B cell (primary cell): ENCODE results near the gene RINL. TPM values are rescaled to one million over a fixed set of nuclear protein-coding genes. Genes with fewer than 3 reads are reported as not detected.

ENCODE experiments used
- ATAC-seq: fragments of 200-7000 bp; cut with Tn5 transposase; one replicate; pipeline ENCODE4 v1.10.0; 2021; ENCODE audit warnings: low read depth, mild to moderate bottlenecking, moderate number of reproducible peaks, moderate library complexity
- CTCF ChIA-PET: fragments of 350-600 bp; sonication (Branson Sonifier 250); formaldehyde crosslinking; loops from one replicate; lab custom pipeline; 2021; ENCODE audit warnings: antibody characterized with exemption, inconsistent platforms; lab: Charles Lee
- POLR2A ChIA-PET: fragments of 350-600 bp; sonication (Branson Sonifier 250); formaldehyde crosslinking; loops from one replicate; lab custom pipeline; 2021; ENCODE audit warnings: antibody characterized with exemption; lab: Charles Lee
- DNase-seq: peaks from one replicate; pipeline ENCODE4 v3.0.0; 2013
- H2AFZ ChIP-seq: 2 replicates; pipeline ENCODE4 v1.6.1; 2012; ENCODE audit warnings: mild to moderate bottlenecking, low read depth, low read length; ENCODE audit not compliant: insufficient read depth, poor library complexity, severe bottlenecking
- H3K27ac ChIP-seq, 2 donors: 1 replicate in 1 of 2; 2 replicates in 1 of 2; pipeline ENCODE4 v1.5.1; 2012 to 2013; ENCODE audit warnings: low read length in 2 of 2, mild to moderate bottlenecking in 2 of 2, moderate library complexity in 1 of 2
- H3K27me3 ChIP-seq, 4 experiments: fragments of 200-600 bp in 1 of 4; sonication (generic) in 1 of 4; replicated peaks in 1 of 4; 1 replicate in 2 of 4; 2 replicates in 2 of 4; pipeline versions ENCODE4 v1.6.1 to v1.7.0; 2013 to 2016; ENCODE audit warnings: low read length in 3 of 4, mild to moderate bottlenecking in 2 of 4, mixed read lengths in 1 of 4, moderate library complexity in 1 of 4; ENCODE audit not compliant: insufficient read depth in 4 of 4, control insufficient read depth in 3 of 4; ENCODE audit errors: control extremely low read depth in 1 of 4
- H3K36me3 ChIP-seq, 2 experiments: replicated peaks in 1 of 2; 1 replicate in 1 of 2; 2 replicates in 1 of 2; pipeline versions ENCODE4 v1.6.1 to v1.7.1; 2013; ENCODE audit warnings: low read length in 1 of 2; ENCODE audit not compliant: insufficient read depth in 2 of 2, control insufficient read depth in 1 of 2; ENCODE audit errors: control extremely low read depth in 1 of 2, extremely low read depth in 1 of 2
- H3K4me1 ChIP-seq, 2 donors: fragments of 200-600 bp in 1 of 2; sonication (generic) in 1 of 2; 1 replicate in 1 of 2; 2 replicates in 1 of 2; pipeline versions ENCODE4 v1.5.1 to v1.6.1; 2013 to 2017; ENCODE audit warnings: low read length in 2 of 2; ENCODE audit not compliant: control insufficient read depth in 2 of 2, insufficient read depth in 2 of 2
- H3K4me2 ChIP-seq: replicated peaks from 2 replicates; pipeline ENCODE3; 2012; ENCODE audit warnings: mild to moderate bottlenecking, low read depth, low read length; ENCODE audit not compliant: poor library complexity, severe bottlenecking
- H3K4me3 ChIP-seq, 5 experiments: fragments of 200-600 bp in 1 of 5; sonication (generic) in 1 of 5; 1 replicate in 3 of 5; 2 replicates in 2 of 5; pipeline versions ENCODE4 v1.5.1 to v1.7.0; 2011 to 2016; ENCODE audit warnings: low read length in 4 of 5, mild to moderate bottlenecking in 4 of 5, low read depth in 2 of 5, control low read depth in 1 of 5, moderate library complexity in 1 of 5; ENCODE audit not compliant: insufficient read depth in 1 of 5; ENCODE audit errors: control extremely low read depth in 1 of 5, extremely low read depth in 1 of 5
- H3K79me2 ChIP-seq: fragments of 200-600 bp; sonication (generic); one replicate; pipeline ENCODE4 v1.6.0; 2016; ENCODE audit warnings: low read length; ENCODE audit not compliant: control insufficient read depth, insufficient read depth
- H3K9ac ChIP-seq: fragments of 200-600 bp; sonication (generic); 2 replicates; pipeline ENCODE4 v1.6.1; 2017; ENCODE audit warnings: mild to moderate bottlenecking, low read length, moderate library complexity
- H3K9me3 ChIP-seq, 3 donors: one replicate each; pipeline versions ENCODE4 v1.6.1 to v1.7.1; 2013; ENCODE audit warnings: low read length in 2 of 3; ENCODE audit not compliant: control insufficient read depth in 2 of 3, insufficient read depth in 1 of 3; ENCODE audit errors: control extremely low read depth in 1 of 3
- H4K20me1 ChIP-seq: 2 replicates; pipeline ENCODE4 v1.6.0; 2012; ENCODE audit warnings: mild to moderate bottlenecking, low read length; ENCODE audit not compliant: insufficient read depth, control insufficient read depth, poor library complexity, severe bottlenecking
- H3K27ac Mint-ChIP-seq: one replicate; pipeline ENCODE4 v1.8.0; 2021; ENCODE audit warnings: mixed read lengths
- H3K27me3 Mint-ChIP-seq: one replicate; pipeline ENCODE4 v1.8.0; 2021; ENCODE audit warnings: mixed read lengths
- H3K4me1 Mint-ChIP-seq: one replicate; pipeline ENCODE4 v1.8.0; 2021; ENCODE audit warnings: mixed read lengths
- H3K4me3 Mint-ChIP-seq: one replicate; pipeline ENCODE4 v1.8.0; 2021; ENCODE audit warnings: mixed read lengths
- H3K9me3 Mint-ChIP-seq: one replicate; pipeline ENCODE4 v1.8.0; 2022; ENCODE audit warnings: mixed read lengths; ENCODE audit not compliant: insufficient read depth
- CTCF ChIP-seq: fragments of 200-600 bp; IDR thresholded peaks from one replicate; pipeline ENCODE4 v1.8.0; 2022; ENCODE audit warnings: antibody characterized with exemption, mild to moderate bottlenecking
- EZH2 ChIP-seq: IDR thresholded peaks from 2 replicates; pipeline ENCODE4 v1.6.1; 2012; ENCODE audit warnings: borderline replicate concordance, low read depth, mild to moderate bottlenecking, moderate library complexity, low read length; ENCODE audit not compliant: insufficient read depth, poor library complexity, severe bottlenecking
- WGBS: methylation state at CpG from one replicate; pipeline ENCODE4 v1.1.5; 2013; ENCODE audit warnings: missing lambda C conversion rate; ENCODE audit not compliant: insufficient coverage; 5-methylcytosine and 5-hydroxymethylcytosine counted together
- intact Hi-C: fragments of 100-400 bp; cut with micrococcal nuclease; formaldehyde crosslinking; loops from one replicate; pipeline ENCODE4 v1.10.0; 2022
- polyA plus RNA-seq: library from polyadenylated mRNA; depleted of rRNA; stranded (reverse); fragments of >200 nt; gene quantifications from 2 replicates; pipeline ENCODE4 v1.2.3, GENCODE V29; 2012
- total RNA-seq, 2 donors: library from RNA; stranded (reverse); fragments of 120-200 nt in 1 of 2; gene quantifications; 1 replicate in 1 of 2; 2 replicates in 1 of 2; pipeline versions ENCODE4 v1.2.3 to v1.2.4, GENCODE V29; 2013 to 2022

The RINL gene
- total and polyA plus RNA-seq, 2 donors (not counting 1 experiment from before 2014, with no cell fraction given): 67.0 to 113 TPM

- no peak overlapping the region for H3K27ac ChIP-seq
- H3K4me2 ChIP-seq: no peak overlapping the region
- no peak for TF ChIP-seq CTCF
- no peak for TF ChIP-seq EZH2
- no peaks in the 10 kb centered on the region for H3K27me3 ChIP-seq
- intact Hi-C loops: loop anchor here (5.0 kb wide), 1 partner anchor 102 kb away; no protein-coding TSS in a partner anchor
- H3K36me3 ChIP-seq: peaks cover 11 to 39% of the 10 kb centered on the region in 2 experiments
- WGBS: no CpG with 5 or more reads among the region's 4 CpGs
- peaks cover 10 to 18% of the 10 kb centered on the region in 2 donors for H3K4me1 ChIP-seq
- ATAC-seq (no peak), DNase-seq (no peak)
- no peak overlapping the region for H2AFZ ChIP-seq
- no peak overlapping the region for H3K9ac ChIP-seq
- no peak overlapping the region for H3K4me3 ChIP-seq
- Mint-ChIP-seq H3K27ac (no peak overlapping the region), H3K4me3 (no peak overlapping the region), H3K4me1 (peaks cover 23% of the 10 kb centered on the region), H3K27me3 (no peaks in the 10 kb centered on the region), H3K9me3 (no peaks in the 10 kb centered on the region)
- H3K79me2 ChIP-seq: peaks cover 38% of the 10 kb centered on the region
- H3K9me3 ChIP-seq: no peaks in the 10 kb centered on the region
- ChIA-PET CTCF (interaction anchor here (1.1 to 2.8 kb wide), 3 partner anchors 34 to 53 kb away, joined by 3 to 11 read pairs (median 7); no protein-coding TSS in a partner anchor), POLR2A (interaction anchor here (1.0 kb wide), 1 partner anchor 30 kb away, joined by 3 read pairs; no protein-coding TSS in a partner anchor)
- peaks cover 27% of the 10 kb centered on the region for H4K20me1 ChIP-seq
These were observed 44.0 kb downstream of the RINL start for GRCh38 chr19:38834104-38834490.

- CTCF ChIA-PET: interaction anchor here (0.7 to 2.8 kb wide), 6 partner anchors 13 to 97 kb away, joined by 3 to 19 read pairs (median 5); partner anchors contain the start of genes MRPS12 and SARS2
- POLR2A ChIA-PET: interaction anchor here (0.6 to 1.4 kb wide), 5 partner anchors 8 to 621 kb away, joined by 3 to 9 read pairs (median 3); no protein-coding TSS in a partner anchor
- Mint-ChIP-seq H3K27me3 (no peaks in the 10 kb centered on the region), H3K27ac (no peak overlapping the region), H3K9me3 (no peaks in the 10 kb centered on the region), H3K4me1 (peaks cover 21% of the 10 kb centered on the region), H3K4me3 (no peak overlapping the region)
- Histone ChIP-seq H3K9me3 (no peaks in the 10 kb centered on the region), H2AFZ (no peak overlapping the region), H4K20me1 (peaks cover 16% of the 10 kb centered on the region), H3K79me2 (peaks cover 46% of the 10 kb centered on the region), H3K4me3 (no peak overlapping the region), H3K27me3 (no peaks in the 10 kb centered on the region), H3K4me2 (no peak overlapping the region), H3K9ac (no peak overlapping the region), H3K4me1 (peaks cover 10 to 18% of the 10 kb centered on the region in 2 donors), H3K36me3 (peaks cover 7 to 29% of the 10 kb centered on the region in 2 experiments), H3K27ac (no peak overlapping the region)
- ATAC-seq (no peak), DNase-seq (no peak)
- TF ChIP-seq CTCF (no peak), EZH2 (no peak)
- intact Hi-C loops: loop anchor here (5.0 kb wide), 1 partner anchor 101 kb away; no protein-coding TSS in a partner anchor
- WGBS: 100% methylated on average over 1 of the region's 7 CpGs
These were observed 45.0 kb downstream of the RINL start for GRCh38 chr19:38833092-38833425.
